ENCODE data around the gene KLHL8. TPM values are rescaled to one million over a fixed set of nuclear protein-coding genes. Genes with fewer than 3 reads are reported as not detected.

Gene KLHL8
- total RNA-seq, 6 experiments from 2014 or later: 8.0 to 11.5 (median 9.8) TPM

DNA sequence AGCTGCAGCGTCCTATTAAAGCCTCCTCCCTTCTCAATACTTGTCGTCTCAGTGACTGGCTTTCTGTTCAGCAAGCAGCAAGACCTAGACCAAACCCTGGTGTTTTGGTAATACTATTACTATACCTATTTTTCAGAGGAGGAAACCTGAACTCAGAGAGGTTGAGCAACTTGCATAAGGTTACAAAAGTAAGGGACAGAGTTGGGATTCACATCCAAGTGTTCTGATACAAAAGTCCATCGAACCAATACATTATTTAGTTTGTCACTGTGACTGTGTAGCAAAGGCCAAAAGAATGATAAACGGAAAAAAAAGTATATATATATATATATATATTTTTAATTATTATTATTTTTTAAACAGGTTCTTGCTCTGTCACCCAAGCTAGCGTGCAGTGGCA, 29.9 kb upstream of the KLHL8 start:
- no peak for DNase-seq
- H3K27ac Mint-ChIP-seq: no peak overlapping the region
- H3K36me3 Mint-ChIP-seq (ENCODE audit: low read depth): 0 out of 2 replicates have a peak, but pooled peaks cover 3% of the 10 kb centered on the region
- peaks cover 7% of the 10 kb centered on the region; the same call in 1 of the 2 replicates for H3K9me3 Mint-ChIP-seq
- H3K4me3 Mint-ChIP-seq: no peak overlapping the region
- H3K27me3 Mint-ChIP-seq (ENCODE audit: insufficient read depth): peaks cover 13% of the 10 kb centered on the region
- TF ChIP-seq CTCF (IDR thresholded peaks at IDR 0.05): no peak
- H3K4me1 Mint-ChIP-seq (ENCODE audit: low read depth): no peaks in the 10 kb centered on the region

DNA sequence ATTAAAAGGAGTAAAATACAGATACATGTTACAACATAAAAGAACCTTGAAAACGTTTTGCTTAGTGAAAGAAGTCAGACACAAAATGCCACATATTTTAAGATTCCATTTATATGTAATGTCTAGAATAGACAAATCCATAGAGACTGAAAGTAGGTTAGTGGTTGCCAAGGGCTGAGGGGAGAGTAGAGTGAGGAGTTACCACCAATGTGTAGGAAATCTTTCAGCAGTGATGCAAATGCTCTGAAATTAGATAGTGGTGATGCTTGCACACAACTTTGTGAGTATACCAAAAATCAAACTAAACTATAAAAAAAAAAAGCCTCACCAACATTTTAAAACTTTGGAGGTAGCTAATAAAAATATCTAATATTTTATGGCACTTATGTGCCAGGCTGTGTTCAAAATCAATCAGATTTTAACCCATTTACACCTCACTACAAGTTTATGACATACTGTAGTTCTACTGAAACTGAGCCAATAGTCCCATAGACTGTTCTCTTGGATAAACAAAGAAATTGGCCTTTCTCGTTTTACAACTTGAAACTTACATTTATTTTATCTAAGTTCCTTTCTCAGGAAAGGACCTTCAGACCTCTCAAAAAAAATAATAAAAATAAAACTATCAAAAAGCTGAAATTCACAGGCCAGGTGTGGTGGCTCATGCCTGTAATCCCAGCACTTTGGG, 29.1 kb upstream of the KLHL8 start:
- DNase-seq: no peak
- peaks cover 14% of the 10 kb centered on the region for H3K27me3 Mint-ChIP-seq (ENCODE audit: insufficient read depth)
- peaks cover 11% of the 10 kb centered on the region for H3K9me3 Mint-ChIP-seq
- H3K4me1 Mint-ChIP-seq (ENCODE audit: low read depth): no peaks in the 10 kb centered on the region
- H3K4me3 Mint-ChIP-seq: no peak overlapping the region
- no peak for TF ChIP-seq CTCF (IDR thresholded peaks at IDR 0.05)
- no peak overlapping the region for H3K27ac Mint-ChIP-seq
- 0 out of 2 replicates have a peak, but pooled peaks cover 3% of the 10 kb centered on the region for H3K36me3 Mint-ChIP-seq (ENCODE audit: low read depth)

DNA sequence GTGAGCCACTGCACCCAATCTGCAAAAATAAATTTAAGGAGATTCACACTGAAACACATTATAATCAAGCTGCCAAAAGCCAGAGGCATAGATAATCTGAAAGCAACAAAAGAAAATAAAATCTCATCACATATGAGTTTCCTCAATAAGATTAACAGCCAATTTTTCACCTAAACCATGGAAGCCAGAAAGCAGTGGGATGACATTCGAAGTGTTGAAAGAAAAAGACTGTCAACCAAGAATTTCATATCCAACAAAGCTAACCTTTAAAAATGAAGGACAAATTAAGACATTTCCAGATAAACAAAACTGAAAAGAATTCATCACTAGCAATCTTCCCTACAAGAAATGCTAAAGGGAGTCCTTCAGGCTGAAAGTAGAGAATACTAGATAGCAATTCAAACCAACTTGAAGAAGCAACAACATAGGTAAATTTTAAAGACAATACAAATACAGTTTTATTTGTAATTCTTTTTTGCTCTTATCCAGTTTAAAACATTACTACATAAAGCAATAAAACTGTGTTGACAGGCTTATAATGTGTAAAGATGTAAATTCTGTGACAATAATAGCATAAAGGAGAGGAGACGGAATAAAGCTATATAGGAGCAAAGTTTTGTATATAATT, 23.1 kb upstream of the KLHL8 start:
- no peak for TF ChIP-seq CTCF (IDR thresholded peaks at IDR 0.05)
- Mint-ChIP-seq H3K4me3 (no peak overlapping the region), H3K9me3 (peaks cover 35% of the 10 kb centered on the region), H3K27ac (no peak overlapping the region), H3K4me1 (ENCODE audit: low read depth) (peaks cover 27% of the 10 kb centered on the region), H3K27me3 (ENCODE audit: insufficient read depth) (peaks cover 7% of the 10 kb centered on the region; the same call in 1 of the 2 replicates), H3K36me3 (ENCODE audit: low read depth) (peaks cover 21% of the 10 kb centered on the region)
- no peak for DNase-seq

GRCh38 chr4:87241336-87241735, 20.9 kb upstream of the KLHL8 start:
- H3K36me3 Mint-ChIP-seq (ENCODE audit: low read depth): peaks cover 18% of the 10 kb centered on the region
- H3K27ac Mint-ChIP-seq: no peak overlapping the region
- H3K27me3 Mint-ChIP-seq (ENCODE audit: insufficient read depth): peaks cover 1% of the 10 kb centered on the region; the same call in 1 of the 2 replicates
- TF ChIP-seq CTCF (IDR thresholded peaks at IDR 0.05): no peak
- peaks cover 35% of the 10 kb centered on the region for H3K4me1 Mint-ChIP-seq (ENCODE audit: low read depth)
- DNase-seq: no peak
- H3K4me3 Mint-ChIP-seq: no peak overlapping the region
- peaks cover 27% of the 10 kb centered on the region for H3K9me3 Mint-ChIP-seq

GRCh38 chr4:87240341-87240740, 19.9 kb upstream of the KLHL8 start:
- Mint-ChIP-seq H3K27me3 (ENCODE audit: insufficient read depth) (peaks cover 1% of the 10 kb centered on the region; the same call in 1 of the 2 replicates), H3K36me3 (ENCODE audit: low read depth) (peaks cover 18% of the 10 kb centered on the region), H3K4me3 (peak overlapping the region; percentile 44), H3K27ac (peak overlapping the region; percentile 50), H3K4me1 (ENCODE audit: low read depth) (peaks cover 38% of the 10 kb centered on the region), H3K9me3 (peaks cover 27% of the 10 kb centered on the region)
- DNase-seq: no peak
- TF ChIP-seq CTCF (IDR thresholded peaks at IDR 0.05): no peak
